Measurements from ENCODE around the gene ATP5ME. TPM values are rescaled to one million over a fixed set of nuclear protein-coding genes. Genes with fewer than 3 reads are reported as not detected.
A peak's percentile ranks its signal among the peaks of the same experiment; 100 is the strongest.

ATP5ME gene, protein sequence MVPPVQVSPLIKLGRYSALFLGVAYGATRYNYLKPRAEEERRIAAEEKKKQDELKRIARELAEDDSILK
- total RNA-seq (2014; rRNA removed; shearing (Covaris generic)), result 236 and 245 TPM in 2 replicates
- polyA plus RNA-seq (2015; cell fraction: cytosol; rRNA removed), result 140 and 158 TPM in 2 replicates
- 20.7 and 23.5 TPM in 2 replicates for polyA plus RNA-seq (2015; cell fraction: nucleus; rRNA removed)

DNA sequence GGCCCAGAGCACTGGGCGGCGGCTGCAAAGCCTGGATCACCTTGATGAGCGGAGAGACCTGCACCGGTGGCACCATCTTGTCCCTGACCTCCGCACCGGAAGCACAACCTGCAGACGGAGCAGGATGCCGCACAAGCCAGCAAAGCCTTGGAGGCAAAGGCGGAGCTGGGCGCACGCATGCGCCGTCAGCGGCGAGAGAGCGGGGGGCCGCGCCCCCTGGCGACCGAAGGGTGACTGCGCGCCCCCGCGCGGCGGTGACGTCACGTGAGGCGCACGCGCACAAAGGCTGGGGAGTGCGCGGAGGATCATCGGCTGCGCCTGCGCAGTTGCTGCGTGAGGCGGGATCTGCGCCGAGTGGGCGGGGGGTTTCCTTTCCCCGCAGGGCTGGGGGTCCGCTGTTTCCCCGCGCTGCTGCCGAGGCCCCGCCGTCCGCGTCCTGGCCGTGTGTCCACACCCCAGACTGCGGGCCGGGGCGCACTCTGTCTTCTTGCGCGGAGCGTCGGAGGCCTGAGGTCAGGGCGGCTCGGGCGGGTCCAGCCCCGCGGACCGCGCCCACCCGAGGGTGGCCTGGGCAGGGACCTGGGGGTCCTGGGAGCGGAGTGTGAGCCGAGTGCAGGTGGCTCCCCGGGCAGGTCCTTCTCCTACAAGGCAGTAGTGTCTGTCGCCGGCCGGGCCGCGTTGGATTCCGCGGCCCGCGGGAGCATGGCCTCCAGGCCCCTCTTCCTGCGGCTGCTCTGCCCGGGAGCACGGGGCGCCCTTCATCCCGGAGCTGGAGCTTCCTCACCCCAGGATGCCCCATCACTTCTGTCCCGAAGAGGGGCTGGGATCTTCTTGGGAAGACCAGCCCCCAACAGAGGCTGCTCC is at the start of gene ATP5ME, which contains the start of gene MYL5:
ATP5ME (minus strand) TSS at position 105 of the 864 bp plus-strand sequence; CDS start at position 76, 29 bp downstream.
MYL5 (plus strand) TSS at position 371 of the 864 bp plus-strand sequence. CDS start 3,485 bp downstream, outside the sequence.
- DNase-seq (ENCODE audit: low read depth, low spot score), result peak; percentile 94
- in situ Hi-C loops (cut with HindIII; ENCODE audit: low pct_unique_long_range_greater_than_20kb, low sequenced_read_pairs), result no loop called here

DNA sequence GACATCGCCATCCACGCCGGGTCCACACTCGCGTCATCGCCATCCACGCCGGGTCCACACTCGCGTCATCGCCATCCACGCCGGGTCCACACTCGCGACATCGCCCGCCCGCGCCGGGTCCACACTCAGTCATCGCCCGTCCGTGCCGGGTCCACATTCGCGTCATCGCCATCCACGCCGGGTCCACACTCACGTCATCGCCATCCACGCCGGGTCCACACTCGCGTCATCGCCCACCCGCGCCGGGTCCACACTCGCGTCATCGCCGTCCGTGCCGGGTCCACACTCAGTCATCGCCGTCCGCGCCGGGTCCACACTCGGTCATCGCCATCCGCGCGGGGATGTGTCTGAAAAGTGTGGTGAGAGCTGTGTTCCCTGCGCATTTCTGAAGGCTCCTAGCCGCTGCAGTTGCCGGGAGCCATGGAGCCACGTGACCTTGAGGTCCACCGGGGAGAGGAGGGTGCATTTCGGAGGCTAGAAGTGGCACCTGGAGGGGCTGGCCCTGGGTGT is 48.8 kb upstream of the ATP5ME start:
- no peak for DNase-seq (ENCODE audit: low read depth, low spot score)
- in situ Hi-C loops (cut with HindIII; ENCODE audit: low pct_unique_long_range_greater_than_20kb, low sequenced_read_pairs), result no loop called here

DNA sequence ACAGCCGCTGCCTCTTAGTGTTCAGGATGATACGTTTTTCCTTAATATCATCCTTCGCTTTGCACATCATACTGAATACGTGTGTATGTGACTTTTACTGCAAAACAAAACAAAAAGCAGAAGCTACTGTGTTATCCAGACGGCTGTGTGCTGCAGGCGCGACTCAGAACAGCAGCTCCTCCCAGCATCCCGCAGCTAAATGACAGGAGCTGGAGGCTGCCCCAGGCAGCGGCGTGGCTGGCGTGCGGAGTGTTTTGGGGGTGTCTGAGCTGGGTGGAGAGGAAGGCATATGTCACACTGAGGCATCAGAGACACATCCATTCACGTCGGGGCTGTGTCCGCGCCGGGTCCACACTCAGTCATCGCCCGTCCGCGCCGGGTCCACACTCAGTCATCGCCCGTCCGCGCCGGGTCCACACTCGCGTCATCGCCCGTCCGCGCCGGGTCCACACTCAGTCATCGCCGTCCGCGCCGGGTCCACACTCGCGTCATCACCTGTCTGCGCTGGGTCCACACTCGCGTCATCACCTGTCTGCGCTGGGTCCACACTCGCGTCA is 48.2 kb upstream of the ATP5ME start:
- no peak for DNase-seq (ENCODE audit: low read depth, low spot score)
- in situ Hi-C loops (cut with HindIII; ENCODE audit: low pct_unique_long_range_greater_than_20kb, low sequenced_read_pairs), result no loop called here

DNA sequence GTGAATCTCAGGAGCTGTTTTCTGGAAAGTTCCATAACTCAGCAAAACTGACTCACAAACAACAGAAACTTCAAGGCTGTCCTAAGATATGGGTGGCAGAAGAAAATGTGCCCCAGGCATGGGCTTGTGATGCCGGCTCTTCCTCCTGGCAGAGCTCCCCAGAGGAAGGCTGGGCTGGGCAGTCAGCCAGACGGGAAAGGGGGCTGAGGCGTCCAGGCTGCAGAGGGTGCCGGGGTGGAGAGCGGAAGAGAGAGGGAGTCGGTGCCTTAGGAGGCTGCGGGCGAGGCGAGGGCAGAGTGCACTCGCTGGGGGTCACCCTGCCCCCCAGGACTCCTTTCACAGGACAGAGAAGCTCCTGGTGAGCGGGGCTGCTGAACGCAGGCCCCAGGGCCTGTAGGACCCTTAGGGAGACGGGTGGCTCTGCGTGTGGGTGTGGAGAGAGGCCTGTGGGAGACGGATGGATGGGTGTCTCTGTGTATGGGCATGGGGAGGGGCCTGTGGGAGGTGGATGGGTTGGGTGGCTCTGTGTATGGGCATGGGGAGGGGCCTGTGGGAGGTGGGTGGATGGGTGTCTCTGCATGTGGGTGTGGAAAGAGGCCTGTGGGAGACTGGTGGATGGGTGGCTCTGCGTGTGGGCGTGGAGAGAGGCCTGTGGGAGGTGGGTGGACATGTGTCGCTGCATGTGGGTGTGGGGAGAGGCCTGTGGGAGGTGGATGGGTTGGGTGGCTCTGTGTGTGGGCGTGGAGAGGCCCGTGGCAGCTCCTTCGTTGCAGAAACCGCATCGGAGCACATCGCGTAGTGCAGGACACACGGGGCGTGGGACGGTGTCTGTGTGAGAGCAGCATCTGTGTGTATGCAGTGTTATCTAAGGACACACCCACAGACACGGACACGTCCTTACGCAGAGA is 47.4 kb upstream of the ATP5ME start:
- in situ Hi-C loops (cut with HindIII; ENCODE audit: low pct_unique_long_range_greater_than_20kb, low sequenced_read_pairs), result no loop called here
- DNase-seq (ENCODE audit: low read depth, low spot score), result no peak

DNA sequence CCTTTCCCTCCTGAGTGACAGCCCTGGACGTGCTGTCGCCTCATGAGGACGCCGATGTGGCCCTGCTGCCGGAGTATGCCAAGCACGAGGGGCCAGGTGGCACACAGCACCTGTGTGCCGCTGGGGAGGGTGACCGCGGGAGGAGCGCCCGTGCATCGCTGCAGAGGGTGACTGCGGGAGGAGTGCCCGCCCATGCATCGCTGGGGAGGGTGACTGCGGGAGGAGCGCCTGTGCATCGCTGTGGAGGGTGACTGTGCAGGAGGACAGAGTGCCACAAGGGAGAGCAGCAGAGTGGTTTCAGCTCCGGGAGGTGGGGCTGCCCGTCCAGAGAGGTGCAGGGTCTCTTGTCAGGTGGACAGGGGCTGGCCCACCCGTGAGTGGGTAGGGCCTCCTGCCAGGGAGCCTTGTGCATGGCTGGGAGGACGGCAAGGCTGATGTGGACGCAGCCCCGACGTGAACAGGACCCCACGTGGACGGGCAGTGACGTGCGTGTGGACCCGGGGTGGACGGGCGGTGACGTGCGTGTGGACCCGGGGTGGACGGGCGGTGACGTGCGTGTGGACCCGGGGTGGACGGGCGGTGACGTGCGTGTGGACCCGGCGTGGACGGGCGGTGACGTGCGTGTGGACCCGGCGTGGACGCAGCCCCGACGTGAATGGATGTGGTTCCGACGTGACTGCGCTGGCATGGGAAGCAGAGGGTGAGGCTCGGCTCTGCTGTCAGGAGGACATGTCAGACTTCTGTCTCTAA is 46.2 kb upstream of the ATP5ME start:
- in situ Hi-C loops (cut with HindIII; ENCODE audit: low pct_unique_long_range_greater_than_20kb, low sequenced_read_pairs), result no loop called here
- no peak for DNase-seq (ENCODE audit: low read depth, low spot score)

DNA sequence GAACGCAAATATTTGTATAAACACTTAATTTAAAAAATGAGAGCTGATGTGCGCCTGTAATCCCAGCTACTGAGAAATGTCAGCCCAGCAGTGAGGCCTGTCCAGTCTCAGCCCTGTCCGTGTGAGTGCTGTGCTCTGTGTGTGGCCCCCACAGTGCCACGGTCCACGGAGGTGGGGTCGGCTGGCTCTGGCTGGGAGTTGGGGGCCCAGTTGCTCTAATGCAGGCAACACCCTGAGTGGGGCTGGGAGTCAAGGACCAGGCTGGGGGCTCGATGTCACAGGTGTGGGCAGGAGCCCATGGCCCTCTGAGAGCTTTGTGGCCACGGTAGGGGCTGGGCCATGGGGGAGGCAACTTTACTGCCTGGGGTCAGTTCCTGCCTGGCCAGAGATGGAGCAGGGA is 44.4 kb upstream of the ATP5ME start:
- no peak for DNase-seq (ENCODE audit: low read depth, low spot score)
- in situ Hi-C loops (cut with HindIII; ENCODE audit: low pct_unique_long_range_greater_than_20kb, low sequenced_read_pairs), result no loop called here

DNA sequence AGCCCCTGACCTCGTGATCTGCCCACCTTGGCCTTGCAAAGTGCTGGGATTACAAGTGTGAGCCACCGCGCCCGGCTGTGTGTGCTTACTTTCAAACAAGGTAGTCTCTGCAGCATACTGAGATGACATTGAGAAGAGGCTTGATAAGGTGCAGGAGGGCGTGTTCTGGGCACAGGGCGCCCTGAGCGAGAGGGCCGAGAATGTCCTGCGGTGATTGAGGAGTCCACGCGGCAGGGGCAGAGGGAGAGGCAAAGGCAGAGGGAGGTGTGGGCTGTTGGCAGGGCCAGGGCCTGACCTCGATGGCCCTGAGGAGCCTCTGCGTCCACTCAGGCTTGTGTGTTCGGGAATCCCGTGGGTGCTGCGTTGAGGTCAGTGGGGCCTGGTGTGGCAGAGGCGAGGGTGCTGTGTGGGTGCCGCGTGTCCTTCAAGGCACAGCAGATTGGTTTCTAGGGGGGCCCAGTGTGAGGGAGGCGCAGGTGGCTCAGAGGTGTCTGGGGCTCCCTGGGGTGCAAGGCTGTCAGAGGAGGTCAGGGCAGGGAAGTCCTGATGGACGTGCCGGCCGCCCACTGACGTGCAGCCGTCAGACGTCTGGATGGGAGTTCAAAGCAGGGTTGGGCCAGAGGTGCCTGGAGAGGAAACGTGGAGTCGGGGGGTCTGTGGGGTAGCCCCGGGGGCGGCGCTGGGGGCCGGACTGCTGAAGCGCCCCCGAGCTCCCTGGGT is 43.7 kb upstream of the ATP5ME start:
- in situ Hi-C loops (cut with HindIII; ENCODE audit: low pct_unique_long_range_greater_than_20kb, low sequenced_read_pairs), result no loop called here
- DNase-seq (ENCODE audit: low read depth, low spot score), result no peak

DNA sequence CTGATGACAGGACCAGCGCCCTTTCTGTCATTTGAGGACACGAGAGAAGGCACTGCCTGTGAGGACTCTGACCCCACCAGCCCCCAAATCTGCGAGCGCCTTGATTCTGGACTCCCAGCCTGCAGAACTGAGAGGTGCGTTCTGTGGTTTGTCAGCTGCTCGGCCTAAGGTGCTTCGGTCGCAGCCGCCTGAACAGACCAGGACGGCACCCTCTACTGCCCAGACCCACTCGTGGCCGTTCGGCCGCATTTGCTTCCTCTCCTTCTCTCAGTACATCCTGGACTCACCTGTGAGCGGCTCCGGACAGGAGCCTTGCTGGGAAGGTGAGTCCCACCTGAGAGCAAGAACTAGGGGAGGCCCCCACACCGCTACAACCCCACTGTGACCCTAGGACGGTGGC is 40.0 kb upstream of the ATP5ME start:
- in situ Hi-C loops (cut with HindIII; ENCODE audit: low pct_unique_long_range_greater_than_20kb, low sequenced_read_pairs), result no loop called here
- no peak for DNase-seq (ENCODE audit: low read depth, low spot score)

DNA sequence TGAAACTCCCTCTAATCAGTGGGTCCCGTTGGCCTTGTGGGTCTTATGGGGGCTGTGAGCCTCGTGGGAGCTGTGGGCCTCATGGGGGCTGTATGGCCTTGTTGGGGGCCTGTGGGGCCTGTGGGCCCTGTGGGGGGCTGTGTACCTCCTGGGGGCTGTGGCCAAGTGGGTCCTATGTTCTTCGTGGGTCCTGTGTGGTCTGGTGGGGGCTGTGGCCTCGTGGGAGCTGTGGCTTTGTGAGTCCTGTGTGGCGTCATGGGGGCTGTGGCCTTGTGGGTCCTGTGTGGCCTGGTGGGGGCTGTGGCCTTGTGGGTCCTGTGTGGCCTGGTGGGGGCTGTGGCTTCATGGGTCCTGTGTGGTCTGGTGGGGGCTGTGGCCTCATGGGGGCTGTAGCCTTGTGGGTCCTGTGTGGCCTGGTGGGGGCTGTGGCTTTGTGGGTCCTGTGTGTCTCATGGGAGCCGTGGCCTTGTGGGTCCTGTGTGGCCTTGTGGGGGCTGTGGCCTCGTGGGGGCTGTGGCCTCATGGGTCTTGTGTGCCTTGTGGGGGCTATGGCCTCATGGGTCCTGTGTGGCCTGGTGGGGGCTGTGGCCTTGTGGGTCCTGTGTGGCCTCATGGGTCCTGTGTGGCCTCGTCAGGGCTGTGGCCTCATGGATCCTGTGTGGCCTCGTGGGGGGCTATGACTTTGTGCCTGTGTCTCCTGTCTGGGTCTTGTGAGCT is 39.0 kb upstream of the ATP5ME start:
- in situ Hi-C loops (cut with HindIII; ENCODE audit: low pct_unique_long_range_greater_than_20kb, low sequenced_read_pairs), result no loop called here
- DNase-seq (ENCODE audit: low read depth, low spot score), result no peak

DNA sequence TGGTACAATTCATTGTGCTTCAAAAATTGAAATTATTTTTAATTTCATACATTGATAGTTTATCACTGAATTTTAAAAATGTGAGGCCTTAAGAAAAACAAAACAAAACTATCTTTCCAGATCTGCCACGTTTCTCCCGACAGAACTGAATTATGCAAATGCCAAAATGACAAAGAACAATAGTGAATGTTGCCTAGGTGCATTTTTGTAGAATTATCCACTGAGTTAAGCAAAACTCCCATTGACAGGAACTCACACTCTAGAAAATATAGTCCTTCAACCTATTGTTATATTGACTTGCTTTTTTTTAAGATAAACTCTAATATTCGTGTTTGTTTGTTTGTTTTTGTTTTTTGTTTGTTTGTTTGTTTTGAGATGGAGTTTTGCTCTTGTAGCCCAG is 38.0 kb upstream of the ATP5ME start:
- in situ Hi-C loops (cut with HindIII; ENCODE audit: low pct_unique_long_range_greater_than_20kb, low sequenced_read_pairs), result no loop called here

DNA sequence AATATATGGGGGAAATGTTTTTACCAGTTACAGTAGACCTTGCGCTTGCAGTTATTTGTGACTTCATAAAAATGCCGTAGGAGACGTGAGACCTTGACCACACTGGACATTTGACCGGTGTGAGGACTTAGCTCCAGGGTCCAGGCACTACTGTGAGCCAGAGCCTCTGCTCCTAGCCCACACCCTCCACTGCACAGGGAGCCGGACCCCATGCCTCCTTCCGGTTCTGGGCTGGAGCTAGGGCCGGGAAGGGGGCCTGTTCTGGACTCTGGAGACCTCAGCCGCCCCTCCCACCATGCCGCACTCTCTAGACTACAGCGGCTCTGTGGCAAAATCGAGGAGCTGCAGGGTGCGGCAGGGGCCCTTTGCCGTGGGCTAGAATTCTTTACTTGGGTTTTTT is 36.8 kb upstream of the ATP5ME start:
- in situ Hi-C loops (cut with HindIII; ENCODE audit: low pct_unique_long_range_greater_than_20kb, low sequenced_read_pairs), result no loop called here
- no peak for DNase-seq (ENCODE audit: low read depth, low spot score)

More for the DNA sequence above, 38.0 kb upstream of the ATP5ME start:
- DNase-seq (ENCODE audit: low read depth, low spot score), result no peak

DNA sequence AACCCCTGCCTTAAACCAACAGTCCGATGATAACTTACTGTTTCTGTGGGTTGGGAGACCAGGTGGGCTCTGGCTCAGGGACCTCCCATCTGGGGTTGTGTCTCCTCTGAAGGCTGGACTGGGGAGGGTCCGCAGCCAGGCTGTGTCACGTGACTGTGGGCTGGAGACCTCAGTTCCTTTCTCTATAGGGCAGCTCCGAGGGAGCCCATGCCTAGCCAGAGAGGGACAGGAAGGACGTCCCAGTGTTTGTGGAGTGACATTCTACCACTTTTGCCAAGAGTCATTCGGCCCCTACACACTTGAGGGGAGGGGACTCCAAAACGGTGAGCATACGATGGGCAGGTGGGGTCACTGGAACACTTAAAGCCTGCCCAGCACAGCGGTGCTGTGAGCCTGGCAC is 36.0 kb upstream of the ATP5ME start:
- in situ Hi-C loops (cut with HindIII; ENCODE audit: low pct_unique_long_range_greater_than_20kb, low sequenced_read_pairs), result no loop called here
- no peak for DNase-seq (ENCODE audit: low read depth, low spot score)

DNA sequence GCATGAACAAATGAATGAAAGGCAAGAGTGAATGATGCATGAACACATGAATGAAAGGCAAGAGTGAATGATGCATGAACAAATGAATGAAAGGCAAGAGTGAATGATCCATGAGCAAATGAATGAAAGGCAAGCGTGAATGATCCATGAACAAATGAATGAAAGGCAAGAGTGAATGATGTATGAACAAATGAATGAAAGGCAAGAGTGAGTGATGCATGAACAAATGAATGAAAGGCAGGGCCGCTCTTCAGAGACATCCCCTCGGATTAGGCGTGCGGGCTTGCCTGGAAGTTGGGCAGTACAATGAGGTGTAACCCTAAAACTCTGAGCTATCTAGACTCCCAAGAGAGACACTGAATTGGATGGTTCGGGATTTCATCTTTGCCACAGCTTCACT is 35.3 kb upstream of the ATP5ME start:
- in situ Hi-C loops (cut with HindIII; ENCODE audit: low pct_unique_long_range_greater_than_20kb, low sequenced_read_pairs), result no loop called here
- DNase-seq (ENCODE audit: low read depth, low spot score), result no peak

DNA sequence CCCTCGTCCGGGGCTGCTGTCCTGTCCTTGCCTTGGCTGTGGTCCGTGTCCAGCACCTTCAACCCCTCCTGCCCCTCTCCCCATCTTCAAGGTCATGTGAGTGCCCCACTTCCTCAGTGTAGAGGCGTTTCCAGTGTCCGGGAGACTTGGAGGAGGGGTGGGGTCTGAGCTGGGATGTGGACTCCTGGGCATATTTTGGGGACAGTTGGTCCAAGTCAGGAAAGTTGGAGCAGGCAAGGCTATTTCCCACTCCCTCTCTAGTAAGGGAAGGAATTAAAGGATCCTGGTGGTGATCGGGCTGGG is 34.5 kb upstream of the ATP5ME start:
- in situ Hi-C loops (cut with HindIII; ENCODE audit: low pct_unique_long_range_greater_than_20kb, low sequenced_read_pairs), result no loop called here

DNA sequence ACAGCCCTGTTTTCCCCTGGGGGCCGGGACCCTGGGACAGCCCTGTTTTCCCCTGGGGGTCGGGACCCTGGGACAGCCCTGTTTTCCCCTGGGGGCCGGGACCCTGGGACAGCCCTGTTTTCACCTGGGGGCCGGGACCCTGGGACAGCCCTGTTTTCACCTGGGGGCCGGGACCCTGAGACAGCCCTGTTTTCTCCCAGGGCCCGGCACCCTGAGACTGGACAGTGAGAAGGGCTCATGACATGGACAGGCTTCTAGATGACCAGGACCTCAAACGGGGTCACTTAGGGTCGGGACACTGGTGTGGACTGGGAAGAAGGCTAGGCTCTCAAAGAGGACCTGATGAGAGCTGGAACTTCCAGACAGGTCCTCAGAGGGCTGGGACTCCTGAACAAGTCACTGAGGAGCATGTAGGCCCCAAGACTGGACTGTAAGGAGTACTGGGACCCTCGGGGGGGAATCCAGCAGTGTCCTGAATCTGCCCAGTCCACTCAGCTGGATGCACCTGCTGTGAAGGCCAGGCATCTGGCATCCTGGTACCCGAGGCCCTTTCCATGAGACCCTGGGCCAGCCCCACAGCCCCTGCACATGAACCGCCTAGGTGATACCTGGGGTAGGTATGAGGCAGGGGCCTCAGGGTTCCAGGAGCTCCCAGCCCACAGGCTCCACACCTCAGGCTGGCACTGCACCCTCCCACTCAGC is 34.0 kb upstream of the ATP5ME start:
- in situ Hi-C loops (cut with HindIII; ENCODE audit: low pct_unique_long_range_greater_than_20kb, low sequenced_read_pairs), result no loop called here
- no peak for DNase-seq (ENCODE audit: low read depth, low spot score)

More for the DNA sequence above, 34.5 kb upstream of the ATP5ME start:
- DNase-seq (ENCODE audit: low read depth, low spot score), result no peak

Measured in SK-MEL-5 (cell line).